ENCODE measurements around the gene ST7. TPM values are rescaled to one million over a fixed set of nuclear protein-coding genes. Genes with fewer than 3 reads are reported as not detected.

ST7 gene
- polyA plus RNA-seq, 1 donor from 2014 or later, result 76.8 TPM

GRCh38 chr7:117173035-117173770, 219.9 kb downstream of the ST7 start:
- H3K27ac ChIP-seq (ENCODE audit: low read length), result no peak overlapping the region
- H3K79me2 ChIP-seq (replicated peaks; ENCODE audit: insufficient read depth, low read length), result no peaks in the 10 kb centered on the region
- no peak overlapping the region for H3K9ac ChIP-seq (ENCODE audit: low read length)
- H3K4me3 ChIP-seq (ENCODE audit: low read length), result no peak overlapping the region
- no peaks in the 10 kb centered on the region for H3K36me3 ChIP-seq (ENCODE audit: insufficient read depth, low read length)
- TF ChIP-seq SMC3 (conservative IDR thresholded peaks at IDR 0.05; ENCODE audit: poor library complexity) (no peak), EP300 (conservative IDR thresholded peaks at IDR 0.05; ENCODE audit: poor library complexity, severe bottlenecking) (no peak), POLR2AphosphoS5 (IDR thresholded peaks at IDR 0.05) (no peak), EZH2 (IDR thresholded peaks at IDR 0.05; ENCODE audit: borderline replicate concordance, insufficient read depth, low read length, poor library complexity, severe bottlenecking) (no peak), REST (IDR thresholded peaks at IDR 0.05; ENCODE audit: borderline replicate concordance) (no peak), RAD21 (conservative IDR thresholded peaks at IDR 0.05) (no peak), MXI1 (conservative IDR thresholded peaks at IDR 0.05; ENCODE audit: poor library complexity, severe bottlenecking) (no peak), CTCF (IDR thresholded peaks at IDR 0.05; ENCODE audit: poor library complexity, severe bottlenecking) (no peak), TAF1 (IDR thresholded peaks at IDR 0.05; ENCODE audit: low read depth) (no peak)
- no peaks in the 10 kb centered on the region for H3K9me3 ChIP-seq (ENCODE audit: low read length)
- H3F3A ChIP-seq (ENCODE audit: insufficient read depth, low read length, poor library complexity, severe bottlenecking), result no peaks in the 10 kb centered on the region
- H3K27me3 ChIP-seq (ENCODE audit: insufficient read depth, low read depth, low read length), result no peaks in the 10 kb centered on the region
- H4K20me1 ChIP-seq (ENCODE audit: insufficient read depth), result no peaks in the 10 kb centered on the region
- no peak overlapping the region for H2AFZ ChIP-seq (ENCODE audit: low read depth, low read length)
- H3K4me2 ChIP-seq (ENCODE audit: low read length), result no peak overlapping the region
- no peaks in the 10 kb centered on the region for H3K9me2 ChIP-seq (ENCODE audit: insufficient read depth, low read length)

- H3K4me2 ChIP-seq (ENCODE audit: low read length), result no peak overlapping the region
- no peaks in the 10 kb centered on the region for H3K27me3 ChIP-seq (ENCODE audit: insufficient read depth, low read depth, low read length)
- no peaks in the 10 kb centered on the region for H3K9me2 ChIP-seq (ENCODE audit: insufficient read depth, low read length)
- no peaks in the 10 kb centered on the region for H3K36me3 ChIP-seq (ENCODE audit: insufficient read depth, low read length)
- no peaks in the 10 kb centered on the region for H4K20me1 ChIP-seq (ENCODE audit: insufficient read depth)
- no peak overlapping the region for H2AFZ ChIP-seq (ENCODE audit: low read depth, low read length)
- H3K4me3 ChIP-seq (ENCODE audit: low read length), result no peak overlapping the region
- no peaks in the 10 kb centered on the region for H3K79me2 ChIP-seq (replicated peaks; ENCODE audit: insufficient read depth, low read length)
- no peak overlapping the region for H3K27ac ChIP-seq (ENCODE audit: low read length)
- no peaks in the 10 kb centered on the region for H3F3A ChIP-seq (ENCODE audit: insufficient read depth, low read length, poor library complexity, severe bottlenecking)
- TF ChIP-seq POLR2AphosphoS5 (IDR thresholded peaks at IDR 0.05) (no peak), MXI1 (conservative IDR thresholded peaks at IDR 0.05; ENCODE audit: poor library complexity, severe bottlenecking) (no peak), REST (IDR thresholded peaks at IDR 0.05; ENCODE audit: borderline replicate concordance) (no peak)
- H3K9ac ChIP-seq (ENCODE audit: low read length), result no peak overlapping the region
- no peaks in the 10 kb centered on the region for H3K9me3 ChIP-seq (ENCODE audit: low read length)
Observed at GRCh38 chr7:117176206-117176605, 222.9 kb downstream of the ST7 start.
